ENCODE data around the gene LHCGR. TPM values are rescaled to one million over a fixed set of nuclear protein-coding genes. Genes with fewer than 3 reads are reported as not detected.

LHCGR gene
- total RNA-seq, 1 experiment from 2014 or later, result not detected

DNA sequence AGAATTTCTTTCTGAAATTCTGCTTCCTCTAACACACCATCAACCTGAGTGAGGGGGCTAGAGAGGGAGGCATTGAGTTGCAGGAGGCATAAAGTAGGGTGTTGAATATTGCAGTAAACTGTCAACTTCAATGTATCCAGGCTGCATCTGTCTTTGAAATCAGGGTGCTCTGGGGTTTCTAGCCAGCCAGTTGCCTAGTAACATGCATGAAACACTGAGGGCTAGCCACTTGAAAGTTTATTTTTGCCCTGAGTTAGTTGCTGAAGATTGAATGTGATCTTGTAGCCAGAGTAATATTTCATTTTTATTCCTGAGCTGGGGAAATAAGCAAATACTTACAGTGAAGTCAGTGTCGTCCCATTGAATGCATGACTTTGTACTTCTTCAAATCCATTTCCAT is 41.9 kb downstream of the LHCGR start:
- TF ChIP-seq, protein P1, sequence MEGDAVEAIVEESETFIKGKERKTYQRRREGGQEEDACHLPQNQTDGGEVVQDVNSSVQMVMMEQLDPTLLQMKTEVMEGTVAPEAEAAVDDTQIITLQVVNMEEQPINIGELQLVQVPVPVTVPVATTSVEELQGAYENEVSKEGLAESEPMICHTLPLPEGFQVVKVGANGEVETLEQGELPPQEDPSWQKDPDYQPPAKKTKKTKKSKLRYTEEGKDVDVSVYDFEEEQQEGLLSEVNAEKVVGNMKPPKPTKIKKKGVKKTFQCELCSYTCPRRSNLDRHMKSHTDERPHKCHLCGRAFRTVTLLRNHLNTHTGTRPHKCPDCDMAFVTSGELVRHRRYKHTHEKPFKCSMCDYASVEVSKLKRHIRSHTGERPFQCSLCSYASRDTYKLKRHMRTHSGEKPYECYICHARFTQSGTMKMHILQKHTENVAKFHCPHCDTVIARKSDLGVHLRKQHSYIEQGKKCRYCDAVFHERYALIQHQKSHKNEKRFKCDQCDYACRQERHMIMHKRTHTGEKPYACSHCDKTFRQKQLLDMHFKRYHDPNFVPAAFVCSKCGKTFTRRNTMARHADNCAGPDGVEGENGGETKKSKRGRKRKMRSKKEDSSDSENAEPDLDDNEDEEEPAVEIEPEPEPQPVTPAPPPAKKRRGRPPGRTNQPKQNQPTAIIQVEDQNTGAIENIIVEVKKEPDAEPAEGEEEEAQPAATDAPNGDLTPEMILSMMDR (IDR thresholded peaks at IDR 0.05; ENCODE audit: insufficient read depth in 1 of 2, low read depth in 1 of 2, low read length in 1 of 2, severe bottlenecking in 1 of 2, unreplicated experiment in 1 of 2), result no peak
- Histone ChIP-seq H3K36me3 (ENCODE audit: control insufficient read depth, insufficient read depth, low read length) (no peaks in the 10 kb centered on the region), H3K27me3 (replicated peaks; ENCODE audit: control insufficient read depth, insufficient read depth, low read length) (no peaks in the 10 kb centered on the region), H3K4me1 (no peaks in the 10 kb centered on the region), H3K9me3 (no peaks in the 10 kb centered on the region), H3K4me3 (ENCODE audit: low read depth, low read length) (no peak overlapping the region)
- Mint-ChIP-seq H3K9me3 (ENCODE audit: unreplicated experiment) (no peaks in the 10 kb centered on the region), H3K27ac (ENCODE audit: unreplicated experiment) (no peak overlapping the region), H3K27me3 (ENCODE audit: insufficient read depth, unreplicated experiment) (peaks cover 12% of the 10 kb centered on the region), H3K4me3 (ENCODE audit: unreplicated experiment) (no peak overlapping the region), H3K4me1 (ENCODE audit: low read depth, unreplicated experiment) (peaks cover 10% of the 10 kb centered on the region), H3K36me3 (ENCODE audit: insufficient read depth, unreplicated experiment) (no peaks in the 10 kb centered on the region)
- ChIA-PET POLR2A (no interaction called here), CTCF (interaction anchor here (0.7 kb wide), 1 partner anchor 35 kb away, joined by 5 read pairs; no protein-coding TSS in a partner anchor)
- intact Hi-C loops (cut with micrococcal nuclease; ENCODE audit: unreplicated experiment), result no loop called here
- no TSS peak for BruUV-seq (replicated peaks)
- DNase-seq, result no peak

DNA sequence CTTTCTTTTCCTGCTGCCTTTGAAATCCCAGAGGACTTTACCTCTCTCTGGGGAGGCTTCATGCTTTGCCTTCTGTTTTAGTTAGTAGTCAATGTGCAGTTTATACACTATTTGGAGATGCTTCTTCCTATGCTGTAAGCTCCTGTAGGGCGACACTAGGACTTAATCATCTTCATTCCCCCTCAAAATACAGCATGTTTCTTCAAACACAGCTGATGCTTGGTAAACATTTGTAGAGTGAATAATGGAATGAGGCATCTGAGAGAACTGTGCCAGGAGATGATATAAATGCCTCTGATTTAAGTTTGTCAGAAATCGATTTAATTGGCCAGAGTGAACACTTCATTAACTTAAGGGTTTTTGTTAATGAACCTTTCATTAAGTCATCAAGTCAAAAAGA is 43.4 kb downstream of the LHCGR start:
- H3K27me3 Mint-ChIP-seq (ENCODE audit: insufficient read depth, unreplicated experiment), result peaks cover 12% of the 10 kb centered on the region
- TF ChIP-seq, protein P1 (IDR thresholded peaks at IDR 0.05; ENCODE audit: insufficient read depth in 1 of 2, low read depth in 1 of 2, low read length in 1 of 2, severe bottlenecking in 1 of 2, unreplicated experiment in 1 of 2), result no peak
- H3K36me3 Mint-ChIP-seq (ENCODE audit: insufficient read depth, unreplicated experiment), result no peaks in the 10 kb centered on the region
- POLR2A ChIA-PET, result no interaction called here
- H3K9me3 Mint-ChIP-seq (ENCODE audit: unreplicated experiment), result no peaks in the 10 kb centered on the region
- H3K4me1 Mint-ChIP-seq (ENCODE audit: low read depth, unreplicated experiment), result peaks cover 10% of the 10 kb centered on the region
- H3K9me3 ChIP-seq, result no peaks in the 10 kb centered on the region; the same call in 1 of the 2 replicates
- CTCF ChIA-PET, result no interaction called here
- no peaks in the 10 kb centered on the region for H3K36me3 ChIP-seq (ENCODE audit: control insufficient read depth, insufficient read depth, low read length)
- intact Hi-C loops (cut with micrococcal nuclease; ENCODE audit: unreplicated experiment), result no loop called here
- DNase-seq, result no peak
- H3K27me3 ChIP-seq (replicated peaks; ENCODE audit: control insufficient read depth, insufficient read depth, low read length), result no peaks in the 10 kb centered on the region
- no peak overlapping the region for H3K4me3 ChIP-seq (ENCODE audit: low read depth, low read length)
- BruUV-seq (replicated peaks), result no TSS peak
- H3K4me3 Mint-ChIP-seq (ENCODE audit: unreplicated experiment), result no peak overlapping the region
- H3K4me1 ChIP-seq, result peaks cover 6% of the 10 kb centered on the region; the same call in 1 of the 2 replicates
- H3K27ac Mint-ChIP-seq (ENCODE audit: unreplicated experiment), result no peak overlapping the region

DNA sequence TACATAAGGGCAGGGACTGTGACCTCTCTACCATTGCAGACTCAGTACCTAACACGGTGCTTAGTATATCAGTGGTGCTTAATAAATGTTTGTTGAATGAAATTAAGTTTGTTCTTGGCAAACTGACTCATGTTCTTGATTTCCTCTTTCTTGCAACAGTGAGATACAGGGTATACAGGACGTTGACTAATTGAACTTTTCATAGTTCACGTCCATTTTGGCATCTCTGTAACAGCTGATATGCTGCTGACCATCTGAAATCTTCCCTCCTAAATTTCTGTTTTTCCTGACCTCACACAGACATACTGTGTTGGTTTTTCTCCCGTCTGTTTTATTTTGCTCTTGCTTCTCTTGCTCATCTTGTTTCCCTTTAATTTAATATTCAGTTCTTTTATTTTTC is 44.2 kb downstream of the LHCGR start:
- ChIA-PET CTCF (no interaction called here), POLR2A (no interaction called here)
- Mint-ChIP-seq H3K4me3 (ENCODE audit: unreplicated experiment) (no peak overlapping the region), H3K4me1 (ENCODE audit: low read depth, unreplicated experiment) (peaks cover 10% of the 10 kb centered on the region), H3K9me3 (ENCODE audit: unreplicated experiment) (no peaks in the 10 kb centered on the region), H3K36me3 (ENCODE audit: insufficient read depth, unreplicated experiment) (no peaks in the 10 kb centered on the region), H3K27me3 (ENCODE audit: insufficient read depth, unreplicated experiment) (peaks cover 12% of the 10 kb centered on the region), H3K27ac (ENCODE audit: unreplicated experiment) (no peak overlapping the region)
- no TSS peak for BruUV-seq (replicated peaks)
- intact Hi-C loops (cut with micrococcal nuclease; ENCODE audit: unreplicated experiment), result no loop called here
- Histone ChIP-seq H3K4me1 (peaks cover 6% of the 10 kb centered on the region; the same call in 1 of the 2 replicates), H3K9me3 (no peaks in the 10 kb centered on the region; the same call in 1 of the 2 replicates), H3K27me3 (replicated peaks; ENCODE audit: control insufficient read depth, insufficient read depth, low read length) (no peaks in the 10 kb centered on the region), H3K36me3 (ENCODE audit: control insufficient read depth, insufficient read depth, low read length) (no peaks in the 10 kb centered on the region), H3K4me3 (ENCODE audit: low read depth, low read length) (no peak overlapping the region)
- TF ChIP-seq, protein P1 (IDR thresholded peaks at IDR 0.05; ENCODE audit: insufficient read depth in 1 of 2, low read depth in 1 of 2, low read length in 1 of 2, severe bottlenecking in 1 of 2, unreplicated experiment in 1 of 2), result no peak
- DNase-seq, result no peak
